GM12892 (cell line): ENCODE measurements around the gene CDH23.

Source experiments
- POLR2A ChIP-seq: IDR thresholded peaks from 2 replicates; pipeline ENCODE4 v1.6.1; 2011; ENCODE audit warnings: low read depth, low read length, control low read depth
- POLR2AphosphoS5 ChIP-seq: IDR thresholded peaks from 2 replicates; pipeline ENCODE4 v1.6.1; 2011; ENCODE audit warnings: low read depth, low read length, control low read depth

GRCh38 chr10:71573562-71574518 is 177.1 kb downstream of the CDH23 start:
- TF ChIP-seq POLR2A (no peak), POLR2AphosphoS5 (no peak)
